ENCODE data around the gene OAS2. TPM values are rescaled to one million over a fixed set of nuclear protein-coding genes. Genes with fewer than 3 reads are reported as not detected.

The OAS2 gene
- total RNA-seq, 4 donors from 2014 or later, result 8.3 to 35.6 (median 10.9) TPM

DNA sequence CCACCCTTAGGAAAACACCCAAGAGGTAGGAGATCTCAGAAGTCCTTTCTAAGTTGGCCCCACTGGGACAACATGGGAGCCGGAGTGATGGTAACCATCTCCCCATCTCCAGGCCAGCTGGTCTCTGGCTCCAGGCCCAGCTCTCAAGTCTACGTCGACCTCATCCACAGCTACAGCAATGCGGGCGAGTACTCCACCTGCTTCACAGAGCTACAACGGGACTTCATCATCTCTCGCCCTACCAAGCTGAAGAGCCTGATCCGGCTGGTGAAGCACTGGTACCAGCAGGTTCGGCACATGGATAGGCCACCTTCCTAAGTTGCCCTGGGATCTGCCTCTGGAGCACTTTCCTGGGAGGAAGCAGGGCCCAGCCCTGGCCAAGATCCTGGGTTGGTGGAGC, 11.0 kb upstream of the OAS2 start:
- TF ChIP-seq POLR2A (IDR thresholded peaks at IDR 0.05), result no peak
- TF ChIP-seq, protein P1, sequence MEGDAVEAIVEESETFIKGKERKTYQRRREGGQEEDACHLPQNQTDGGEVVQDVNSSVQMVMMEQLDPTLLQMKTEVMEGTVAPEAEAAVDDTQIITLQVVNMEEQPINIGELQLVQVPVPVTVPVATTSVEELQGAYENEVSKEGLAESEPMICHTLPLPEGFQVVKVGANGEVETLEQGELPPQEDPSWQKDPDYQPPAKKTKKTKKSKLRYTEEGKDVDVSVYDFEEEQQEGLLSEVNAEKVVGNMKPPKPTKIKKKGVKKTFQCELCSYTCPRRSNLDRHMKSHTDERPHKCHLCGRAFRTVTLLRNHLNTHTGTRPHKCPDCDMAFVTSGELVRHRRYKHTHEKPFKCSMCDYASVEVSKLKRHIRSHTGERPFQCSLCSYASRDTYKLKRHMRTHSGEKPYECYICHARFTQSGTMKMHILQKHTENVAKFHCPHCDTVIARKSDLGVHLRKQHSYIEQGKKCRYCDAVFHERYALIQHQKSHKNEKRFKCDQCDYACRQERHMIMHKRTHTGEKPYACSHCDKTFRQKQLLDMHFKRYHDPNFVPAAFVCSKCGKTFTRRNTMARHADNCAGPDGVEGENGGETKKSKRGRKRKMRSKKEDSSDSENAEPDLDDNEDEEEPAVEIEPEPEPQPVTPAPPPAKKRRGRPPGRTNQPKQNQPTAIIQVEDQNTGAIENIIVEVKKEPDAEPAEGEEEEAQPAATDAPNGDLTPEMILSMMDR (IDR thresholded peaks at IDR 0.05), result no peak
- no peak overlapping the region for H3K27ac ChIP-seq
- no peaks in the 10 kb centered on the region for H3K27me3 ChIP-seq
- peaks cover 16 to 97% (median 41%) of the 10 kb centered on the region in 3 donors for H3K36me3 ChIP-seq
- H3K4me3 ChIP-seq, result no peak overlapping the region
- H3K9me3 ChIP-seq, result no peaks in the 10 kb centered on the region
- intact Hi-C loops (cut with DNase I), result no loop called here
- no peaks in the 10 kb centered on the region for H3K4me1 ChIP-seq
- 87 to 96% methylated on average over 3 to 5 of the region's 9 CpGs for WGBS, 2 donors
- DNase-seq, result no peak

DNA sequence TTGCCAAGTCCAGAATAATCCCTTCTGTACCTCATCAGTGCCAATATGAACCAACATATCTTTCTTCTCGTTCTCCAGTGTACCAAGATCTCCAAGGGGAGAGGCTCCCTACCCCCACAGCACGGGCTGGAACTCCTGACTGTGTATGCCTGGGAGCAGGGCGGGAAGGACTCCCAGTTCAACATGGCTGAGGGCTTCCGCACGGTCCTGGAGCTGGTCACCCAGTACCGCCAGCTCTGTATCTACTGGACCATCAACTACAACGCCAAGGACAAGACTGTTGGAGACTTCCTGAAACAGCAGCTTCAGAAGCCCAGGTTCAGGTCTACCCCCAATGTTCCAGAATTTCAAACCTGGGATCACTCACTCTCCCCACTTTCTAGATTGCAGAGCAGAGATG, 10.5 kb upstream of the OAS2 start:
- intact Hi-C loops (cut with DNase I), result no loop called here
- Histone ChIP-seq H3K9me3 (no peaks in the 10 kb centered on the region), H3K4me1 (no peaks in the 10 kb centered on the region), H3K4me3 (no peak overlapping the region), H3K27me3 (no peaks in the 10 kb centered on the region), H3K36me3 (peaks cover 16 to 92% (median 36%) of the 10 kb centered on the region in 3 donors), H3K27ac (no peak overlapping the region)
- no peak for DNase-seq
- TF ChIP-seq, protein P1 (IDR thresholded peaks at IDR 0.05), result no peak
- no peak for TF ChIP-seq POLR2A (IDR thresholded peaks at IDR 0.05)
- no CpG with 5 or more reads among the region's 7 CpGs for WGBS, 2 donors

DNA sequence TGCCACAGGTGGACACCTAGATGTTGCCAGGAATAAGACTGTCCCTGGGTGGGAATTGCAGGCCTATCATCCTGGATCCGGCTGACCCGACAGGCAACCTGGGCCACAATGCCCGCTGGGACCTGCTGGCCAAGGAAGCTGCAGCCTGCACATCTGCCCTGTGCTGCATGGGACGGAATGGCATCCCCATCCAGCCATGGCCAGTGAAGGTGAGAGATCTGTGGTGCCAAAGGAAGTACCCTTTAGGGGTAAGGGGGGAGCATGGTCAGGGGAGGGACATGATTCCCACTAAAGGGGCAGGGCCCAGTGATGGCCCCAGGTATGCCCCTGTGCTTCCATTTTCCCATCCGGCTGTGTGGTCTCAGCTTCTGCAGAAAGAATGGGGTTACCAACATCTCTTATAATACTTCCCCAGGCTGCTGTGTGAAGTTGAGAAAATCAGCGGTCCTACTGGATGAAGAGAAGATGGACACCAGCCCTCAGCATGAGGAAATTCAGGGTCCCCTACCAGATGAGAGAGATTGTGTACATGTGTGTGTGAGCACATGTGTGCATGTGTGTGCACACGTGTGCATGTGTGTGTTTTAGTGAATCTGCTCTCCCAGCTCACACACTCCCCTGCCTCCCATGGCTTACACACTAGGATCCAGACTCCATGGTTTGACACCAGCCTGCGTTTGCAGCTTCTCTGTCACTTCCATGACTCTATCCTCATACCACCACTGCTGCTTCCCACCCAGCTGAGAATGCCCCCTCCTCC, 8.6 kb upstream of the OAS2 start:
- no peak overlapping the region for H3K27ac ChIP-seq
- intact Hi-C loops (cut with DNase I), result no loop called here
- H3K9me3 ChIP-seq, result no peaks in the 10 kb centered on the region
- no peaks in the 10 kb centered on the region for H3K4me1 ChIP-seq
- DNase-seq, result no peak
- H3K27me3 ChIP-seq, result no peaks in the 10 kb centered on the region
- H3K4me3 ChIP-seq, result no peak overlapping the region
- no peak for TF ChIP-seq POLR2A (IDR thresholded peaks at IDR 0.05)
- TF ChIP-seq, protein P1 (IDR thresholded peaks at IDR 0.05), result no peak
- H3K36me3 ChIP-seq, result peaks cover 5 to 73% (median 25%) of the 10 kb centered on the region in 3 donors
- 90 to 97% methylated on average over 3 to 8 of the region's 8 CpGs for WGBS, 2 donors

DNA sequence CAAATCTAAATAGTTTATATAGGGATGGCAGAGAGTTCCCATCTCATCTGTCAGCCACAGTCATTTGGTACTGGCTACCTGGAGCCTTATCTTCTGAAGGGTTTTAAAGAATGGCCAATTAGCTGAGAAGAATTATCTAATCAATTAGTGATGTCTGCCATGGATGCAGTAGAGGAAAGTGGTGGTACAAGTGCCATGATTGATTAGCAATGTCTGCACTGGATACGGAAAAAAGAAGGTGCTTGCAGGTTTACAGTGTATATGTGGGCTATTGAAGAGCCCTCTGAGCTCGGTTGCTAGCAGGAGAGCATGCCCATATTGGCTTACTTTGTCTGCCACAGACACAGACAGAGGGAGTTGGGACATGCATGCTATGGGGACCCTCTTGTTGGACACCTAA, 7.9 kb upstream of the OAS2 start:
- intact Hi-C loops (cut with DNase I), result no loop called here

DNA sequence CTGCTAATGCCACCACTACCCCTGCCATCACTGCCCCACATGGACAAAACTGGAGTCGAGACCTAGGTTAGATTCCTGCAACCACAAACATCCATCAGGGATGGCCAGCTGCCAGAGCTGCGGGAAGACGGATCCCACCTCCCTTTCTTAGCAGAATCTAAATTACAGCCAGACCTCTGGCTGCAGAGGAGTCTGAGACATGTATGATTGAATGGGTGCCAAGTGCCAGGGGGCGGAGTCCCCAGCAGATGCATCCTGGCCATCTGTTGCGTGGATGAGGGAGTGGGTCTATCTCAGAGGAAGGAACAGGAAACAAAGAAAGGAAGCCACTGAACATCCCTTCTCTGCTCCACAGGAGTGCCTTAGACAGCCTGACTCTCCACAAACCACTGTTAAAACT, 7.1 kb upstream of the OAS2 start:
- WGBS, 2 donors, result 79 to 94% methylated on average over 2 to 3 of the region's 5 CpGs
- H3K27ac ChIP-seq, result no peak overlapping the region
- DNase-seq, result no peak
- H3K27me3 ChIP-seq, result no peaks in the 10 kb centered on the region
- H3K4me3 ChIP-seq, result no peak overlapping the region
- no peaks in the 10 kb centered on the region for H3K9me3 ChIP-seq
- peaks cover 5 to 58% (median 13%) of the 10 kb centered on the region in 3 donors for H3K36me3 ChIP-seq
- H3K4me1 ChIP-seq, result no peaks in the 10 kb centered on the region
- TF ChIP-seq POLR2A (IDR thresholded peaks at IDR 0.05), result no peak
- TF ChIP-seq, protein P1 (IDR thresholded peaks at IDR 0.05), result no peak
- intact Hi-C loops (cut with DNase I), result no loop called here

More for the DNA sequence above, 7.9 kb upstream of the OAS2 start:
- peaks cover 5 to 66% (median 21%) of the 10 kb centered on the region in 3 donors for H3K36me3 ChIP-seq
- 67 to 83% methylated on average over 2 of the region's 2 CpGs for WGBS, 2 donors
- no peaks in the 10 kb centered on the region for H3K9me3 ChIP-seq
- H3K27me3 ChIP-seq, result no peaks in the 10 kb centered on the region
- H3K27ac ChIP-seq, result no peak overlapping the region
- H3K4me3 ChIP-seq, result no peak overlapping the region
- H3K4me1 ChIP-seq, result no peaks in the 10 kb centered on the region
- TF ChIP-seq, protein P1 (IDR thresholded peaks at IDR 0.05), result no peak
- no peak for TF ChIP-seq POLR2A (IDR thresholded peaks at IDR 0.05)
- no peak for DNase-seq
